HepG2 (cell line): ENCODE measurements around the gene MIOS. TPM values are rescaled to one million over a fixed set of nuclear protein-coding genes. Genes with fewer than 3 reads are reported as not detected.
A peak's percentile ranks its signal among the peaks of the same experiment; 100 is the strongest.

Experiments
- CENPT ChIP-seq: sonication (generic); formaldehyde crosslinking; IDR thresholded peaks from 2 replicates; pipeline ENCODE4 v1.8.0; 2022; ENCODE audit warnings: low read depth, mild to moderate bottlenecking, moderate library complexity, missing genetic modification reagents
- DNMT3B ChIP-seq: conservative IDR thresholded peaks from 2 replicates; pipeline ENCODE4 v1.6.1; 2016; ENCODE audit warnings: missing biosample characterization, control low read depth
- KDM1A ChIP-seq: IDR thresholded peaks from 2 replicates; pipeline ENCODE4 v1.6.1; 2016; ENCODE audit warnings: missing compliant biosample characterization
- KLF16 ChIP-seq, 2 experiments: sonication (generic) in 1 of 2; formaldehyde crosslinking in 1 of 2; IDR thresholded peaks; 2 replicates each; pipeline versions ENCODE4 v1.6.1 to v1.8.0; 2016 to 2023; ENCODE audit warnings: missing genetic modification reagents in 2 of 2, missing compliant biosample characterization in 1 of 2
- KLF6 ChIP-seq: IDR thresholded peaks from 2 replicates; pipeline ENCODE4 v1.8.0; 2016; ENCODE audit warnings: missing biosample characterization, missing genetic modification reagents
- MEIS1 ChIP-seq: sonication (generic); formaldehyde crosslinking; IDR thresholded peaks from 2 replicates; pipeline ENCODE4 v1.9.0; 2021; ENCODE audit warnings: mild to moderate bottlenecking, missing genetic modification reagents, moderate library complexity, borderline replicate concordance
- PBX3 ChIP-seq: sonication (generic); formaldehyde crosslinking; IDR thresholded peaks from 2 replicates; pipeline ENCODE4 v1.8.1; 2023; ENCODE audit warnings: missing genetic modification reagents, inconsistent platforms, borderline replicate concordance
- STAT5B ChIP-seq: sonication (generic); formaldehyde crosslinking; IDR thresholded peaks from 2 replicates; pipeline ENCODE4 v1.4.0; 2020; ENCODE audit warnings: missing genetic modification reagents
- ZBED4 ChIP-seq: sonication (generic); formaldehyde crosslinking; IDR thresholded peaks from 2 replicates; pipeline ENCODE4 v1.4.0; 2020; ENCODE audit warnings: missing genetic modification reagents, borderline replicate concordance
- ZNF142 ChIP-seq: sonication (generic); formaldehyde crosslinking; IDR thresholded peaks from 2 replicates; pipeline ENCODE4 v1.4.0; 2020; ENCODE audit warnings: missing genetic modification reagents
- ZNF232 ChIP-seq: sonication (generic); formaldehyde crosslinking; IDR thresholded peaks from 2 replicates; pipeline ENCODE4 v1.4.0; 2020; ENCODE audit warnings: missing genetic modification reagents, borderline replicate concordance
- ZNF329 ChIP-seq: sonication (generic); formaldehyde crosslinking; IDR thresholded peaks from 2 replicates; pipeline ENCODE4 v1.9.0; 2021; ENCODE audit warnings: low read depth, mild to moderate bottlenecking, missing genetic modification reagents
- ZNF414 ChIP-seq: sonication (generic); formaldehyde crosslinking; IDR thresholded peaks from 2 replicates; pipeline ENCODE4 v1.5.0; 2020; ENCODE audit warnings: missing genetic modification reagents
- ZNF530 ChIP-seq: sonication (generic); formaldehyde crosslinking; IDR thresholded peaks from 2 replicates; pipeline ENCODE4 v1.5.0; 2020; ENCODE audit warnings: low read depth, mild to moderate bottlenecking, missing genetic modification reagents
- ZNF790 ChIP-seq: sonication (generic); formaldehyde crosslinking; IDR thresholded peaks from 2 replicates; pipeline ENCODE4 v1.8.0; 2022; ENCODE audit warnings: missing genetic modification reagents, mild to moderate bottlenecking, borderline replicate concordance
- polyA plus RNA-seq, 8 experiments: library from polyadenylated mRNA; depleted of rRNA in 3 of 8; stranded (reverse) in 7 of 8; unstranded in 1 of 8; fragments of >200 nt; fragmentation: Illumina TruSeq in 4 of 8; extraction: Trizol in 4 of 8; gene quantifications; 2 replicates each; pipeline versions ENCODE4 v1.2.1 to v1.2.3, GENCODE V29; 2011 to 2016; ENCODE audit warnings: low read depth in 4 of 8, missing spikeins in 1 of 8, mixed read lengths in 1 of 8; ENCODE audit not compliant: insufficient read depth in 1 of 8
- total RNA-seq, 5 experiments: library from RNA; depleted of rRNA; stranded (reverse); fragments of >200 nt; fragmentation: Illumina TruSeq; extraction: Trizol; gene quantifications; 2 replicates each; pipeline ENCODE4 v1.2.3, GENCODE V29; 2016; ENCODE audit warnings: low read depth in 1 of 5

Gene MIOS
- total and polyA plus RNA-seq, 2 of the 13 experiments (the other 11 are each of a cell fraction or from before 2014, with no cell fraction given), result 15.2 to 33.5 TPM

GRCh38 chr7:7640221-7641128, 73.8 kb downstream of the MIOS start, which contains the start of gene UMAD1 (continued):
- TF ChIP-seq STAT5B (CRISPR knock-in tag), result no peak
- no peak for TF ChIP-seq DNMT3B
- no peak; the same call in 1 of the 2 replicates for TF ChIP-seq ZNF329
- TF ChIP-seq PBX3 (CRISPR knock-in tag), result no peak
- peak; percentile 87; the same call in 1 of the 2 replicates for TF ChIP-seq ZNF790 (CRISPR knock-in tag)
- TF ChIP-seq ZNF414 (CRISPR knock-in tag), result no peak
- no peak for TF ChIP-seq CENPT (CRISPR knock-in tag)
- no peak for TF ChIP-seq ZNF530 (CRISPR knock-in tag)
- TF ChIP-seq ZBED4, result no peak
- no peak for TF ChIP-seq KDM1A (CRISPR knock-in tag)
- TF ChIP-seq ZNF142 (CRISPR knock-in tag), result no peak
- TF ChIP-seq ZNF232 (CRISPR knock-in tag), result peak; percentile 82; the same call in 1 of the 2 replicates
- TF ChIP-seq MEIS1 (CRISPR knock-in tag), result no peak
- 0 out of 4 replicates have a peak, but pooled peaks of 1 of the 2 experiments have one; percentile 42 for TF ChIP-seq KLF16 (CRISPR knock-in tag; IDR thresholded peaks at IDR 0.05)
- TF ChIP-seq KLF6 (CRISPR knock-in tag), result no peak
